Activated CD4-positive, alpha-beta T cell treated with anti-CD3 and anti-CD28 coated beads for 1 hour (primary cell): Measurements from ENCODE around the gene ZNF692.

Experiments used
- DNase-seq: peaks from one replicate; pipeline ENCODE4 v3.0.0-alpha.2; 2020

ZNF692 gene

GRCh38 chr1:248881261-248881660 is 22.4 kb upstream of the ZNF692 start:
- DNase-seq = no peak

GRCh38 chr1:248873993-248874533 is 15.2 kb upstream of the ZNF692 start:
- DNase-seq = peak; percentile 82

GRCh38 chr1:248873409-248873992 is 14.6 kb upstream of the ZNF692 start:
- peak; percentile 87 for DNase-seq

GRCh38 chr1:248872752-248873408 is 14.0 kb upstream of the ZNF692 start:
- DNase-seq = no peak

DNA sequence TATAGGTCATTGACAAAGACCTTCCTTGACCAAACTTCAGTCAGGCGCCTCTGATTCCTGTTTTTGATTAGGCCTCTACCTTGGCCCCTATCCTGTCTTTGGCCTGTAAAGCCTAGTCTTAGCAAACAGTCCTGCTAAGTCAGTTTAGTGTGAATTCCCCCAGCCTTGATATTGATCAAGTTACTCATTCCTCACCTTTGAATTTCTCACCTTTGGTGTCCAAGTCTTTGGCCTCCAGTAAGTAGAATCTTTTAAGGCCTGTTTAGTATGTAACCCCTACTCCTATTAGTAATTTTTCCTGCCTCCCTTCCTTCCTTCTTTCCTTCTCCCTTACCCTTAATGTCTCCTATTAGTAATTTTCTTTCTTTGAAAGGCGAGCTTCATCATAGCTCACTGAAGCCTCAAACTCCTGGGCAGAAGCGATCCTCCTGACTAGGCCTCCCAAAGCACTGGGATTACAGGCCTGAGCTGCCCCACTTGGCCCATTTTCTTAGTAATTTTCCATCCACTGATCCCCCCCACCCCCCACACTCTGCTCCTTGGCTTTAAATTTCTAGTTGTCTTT is 13.0 kb upstream of the ZNF692 start:
- DNase-seq = no peak

DNA sequence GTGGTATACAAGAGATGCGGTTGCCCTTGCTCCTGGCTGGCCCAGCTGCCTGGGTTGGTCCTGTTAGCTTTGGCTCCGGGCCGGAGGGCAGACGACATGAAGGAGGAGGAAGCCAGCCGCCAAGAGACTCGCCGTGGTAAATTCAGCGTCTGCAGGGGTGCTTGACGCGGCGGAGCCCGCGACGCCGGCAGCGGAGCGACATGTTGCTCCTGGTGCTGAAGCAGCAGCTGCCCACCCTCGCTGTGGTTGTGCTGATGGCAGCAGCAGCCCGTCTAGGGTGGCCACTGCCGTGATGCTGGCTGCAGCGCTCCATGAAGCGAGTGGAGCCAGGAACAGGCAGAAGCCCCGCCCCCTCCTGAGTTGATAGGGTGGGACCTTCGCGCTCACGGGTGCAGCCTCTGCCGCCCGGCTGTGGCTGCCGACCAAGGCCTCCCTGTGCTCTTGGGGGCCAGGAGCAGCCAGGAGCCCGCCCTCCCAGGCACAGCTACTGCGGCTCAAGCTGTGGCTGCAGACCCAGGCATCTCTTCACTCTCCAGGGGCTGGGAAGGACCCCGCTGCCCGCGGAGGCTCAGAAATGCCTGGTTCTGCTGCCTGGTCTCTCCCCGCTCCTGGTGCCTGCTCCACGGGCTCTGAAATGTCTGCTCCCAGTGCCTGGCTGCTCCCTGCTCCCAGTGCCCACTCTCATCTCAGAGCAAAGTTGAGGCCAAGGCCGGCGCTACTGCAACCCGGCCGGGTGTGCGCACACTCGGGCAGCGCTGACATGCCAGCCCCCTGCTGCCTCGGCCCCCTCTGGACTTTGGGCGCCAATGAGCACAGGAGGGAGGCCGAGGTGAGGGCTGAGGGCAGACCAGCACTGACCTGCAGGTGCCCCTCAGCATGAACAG is 4.4 kb upstream of the ZNF692 start:
- DNase-seq = peak; percentile 67

DNA sequence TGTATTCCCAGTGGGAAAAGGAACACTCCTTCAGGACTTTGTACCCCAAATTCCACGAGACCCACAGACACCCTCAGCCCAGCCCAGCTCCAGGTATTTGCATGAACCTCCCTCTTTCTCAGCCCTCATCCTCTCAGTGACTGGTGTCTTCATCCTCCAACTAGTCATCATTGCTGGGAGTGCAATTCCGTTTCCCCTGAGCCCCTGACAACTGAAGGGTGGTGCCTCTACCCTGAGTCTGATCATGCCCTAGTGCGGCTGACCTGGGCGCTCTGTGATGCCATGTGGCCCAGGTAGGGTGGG is 3.8 kb upstream of the ZNF692 start:
- DNase-seq = no peak

GRCh38 chr1:248861616-248862015 is 2.7 kb upstream of the ZNF692 start:
- no peak for DNase-seq

GRCh38 chr1:248860007-248860406 is 1.1 kb upstream of the ZNF692 start:
- no peak for DNase-seq

- DNase-seq = no peak
These were observed 592 bp downstream of the ZNF692 start for GRCh38 chr1:248858096-248858890.

DNA sequence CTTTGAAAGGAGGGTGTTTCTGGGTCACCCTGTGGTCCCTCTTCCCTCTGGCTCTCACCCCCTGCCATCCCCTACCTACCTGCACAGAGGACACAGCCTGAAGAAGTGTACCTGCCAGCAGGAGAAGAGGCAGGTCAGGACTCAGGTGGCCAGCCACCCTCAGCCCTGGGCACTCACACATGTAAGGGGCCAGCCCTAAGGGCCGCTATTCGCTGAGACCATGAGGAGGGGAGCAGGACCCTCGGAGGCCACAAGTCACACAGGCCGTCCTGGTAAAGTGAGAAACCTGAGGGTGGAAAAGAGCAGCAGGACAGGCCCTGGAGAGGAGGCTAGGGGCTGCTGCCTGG is 1.2 kb downstream of the ZNF692 start:
- DNase-seq = no peak

DNA sequence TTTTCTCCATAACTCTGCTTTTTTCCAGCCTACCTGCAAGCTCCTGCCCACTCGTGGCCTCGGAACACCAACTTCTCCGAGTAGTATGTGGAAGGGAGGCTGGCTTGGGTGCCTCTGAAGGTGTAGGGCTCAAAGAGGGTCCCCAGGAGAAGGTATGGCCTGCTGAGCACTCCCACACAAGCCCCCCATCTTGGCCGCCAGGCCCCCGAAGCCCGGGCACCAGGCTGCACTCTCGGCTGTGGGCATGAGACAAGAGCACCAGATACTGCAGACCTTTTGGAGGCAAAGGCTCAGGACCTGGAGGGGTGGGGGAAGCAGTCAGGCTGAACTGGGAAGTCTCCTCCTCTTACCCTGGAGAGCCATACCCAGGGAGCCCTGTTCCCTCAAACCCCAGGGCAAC is 1.7 kb downstream of the ZNF692 start:
- no peak for DNase-seq

DNA sequence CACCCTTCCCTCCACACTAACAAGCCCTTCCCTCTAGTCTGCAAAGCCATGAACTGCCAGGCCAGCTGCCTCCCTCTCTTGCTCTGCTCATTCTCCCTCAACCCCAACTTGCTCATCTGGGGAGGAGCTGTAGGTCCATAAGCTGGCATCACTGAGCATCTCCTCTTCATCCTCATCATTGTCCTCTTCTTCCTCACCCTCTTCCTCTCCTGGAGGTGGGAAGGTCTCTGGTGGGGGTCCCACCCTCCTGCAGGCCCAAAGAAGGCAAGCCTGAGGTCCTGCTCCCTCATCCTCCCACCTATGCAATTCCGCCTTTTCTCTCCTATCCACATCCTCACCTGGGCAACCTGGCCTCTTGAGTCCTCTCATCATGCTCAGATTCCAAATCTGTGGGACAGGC is 2.7 kb downstream of the ZNF692 start:
- no peak for DNase-seq

- no peak for DNase-seq
These were observed 3.3 kb downstream of the ZNF692 start for GRCh38 chr1:248855580-248855979.

DNA sequence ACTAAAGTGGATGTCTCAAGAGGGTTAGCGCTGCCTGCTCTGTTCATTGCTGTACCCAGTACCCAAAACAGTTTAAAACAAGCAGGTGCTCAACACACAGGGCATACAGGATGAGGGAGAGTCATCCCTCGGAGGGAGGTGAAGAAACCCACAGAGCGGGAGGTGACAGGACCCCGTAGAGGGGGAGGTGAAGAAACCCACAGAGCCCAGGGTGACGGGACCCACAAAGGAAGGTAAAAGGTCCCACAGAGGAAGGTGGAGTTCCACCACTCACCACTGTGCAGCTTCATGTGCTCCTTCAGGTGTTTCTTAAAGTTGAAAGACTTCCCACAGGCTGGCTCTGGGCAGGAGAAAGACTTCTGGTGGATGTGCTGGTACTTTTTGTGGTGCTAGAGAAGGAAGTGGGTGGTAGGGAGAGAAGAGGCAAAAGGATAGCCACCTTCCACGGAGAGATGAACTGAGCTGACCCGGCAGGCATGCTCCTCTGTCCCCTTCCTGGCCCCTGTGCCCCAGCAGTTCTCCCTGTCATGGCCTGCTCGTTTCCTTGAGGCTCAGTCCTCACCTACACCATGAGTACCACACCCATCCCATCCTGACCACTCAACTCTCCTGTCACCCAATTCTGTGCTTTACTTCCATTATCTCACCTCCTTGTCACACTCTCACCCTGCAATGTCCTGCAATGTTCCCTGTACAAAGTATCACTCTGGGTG is 5.1 kb downstream of the ZNF692 start:
- no peak for DNase-seq

GRCh38 chr1:248852481-248853405 is 6.1 kb downstream of the ZNF692 start:
- no peak for DNase-seq

GRCh38 chr1:248851390-248851789 is 7.5 kb downstream of the ZNF692 start:
- DNase-seq = no peak

- DNase-seq = no peak
These were observed 8.2 kb downstream of the ZNF692 start for GRCh38 chr1:248850536-248851251.

DNA sequence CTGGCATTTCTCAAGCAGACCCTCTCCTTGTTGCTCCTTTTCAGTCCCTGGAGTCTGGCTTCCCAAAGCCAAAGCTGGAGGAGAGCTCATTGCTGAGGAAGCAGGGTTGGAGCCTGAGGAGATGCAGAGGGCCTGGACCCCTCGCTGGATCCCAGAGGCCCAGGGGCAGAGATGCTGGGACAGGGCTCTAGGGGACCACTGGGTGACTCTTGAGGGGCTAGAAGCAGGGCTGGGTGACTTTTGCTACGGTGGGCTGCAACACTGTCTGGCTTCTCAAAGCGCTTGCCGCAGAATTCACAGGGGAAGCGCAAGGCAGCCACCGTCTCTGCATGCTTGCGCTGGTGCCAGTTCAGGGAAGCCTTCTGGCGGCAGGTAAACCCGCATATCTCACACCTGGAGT is 8.8 kb downstream of the ZNF692 start:
- DNase-seq = no peak

GRCh38 chr1:248849637-248850036 is 9.2 kb downstream of the ZNF692 start:
- no peak for DNase-seq
